GM23338 (cell line): ENCODE results near the gene NLRC3. TPM values are rescaled to one million over a fixed set of nuclear protein-coding genes. Genes with fewer than 3 reads are reported as not detected.

Source experiments
- ATAC-seq: fragments of 200-7000 bp; cut with Tn5 transposase; 3 replicates; pipeline ENCODE4 v1.9.1; 2020
- DNase-seq: peaks from one replicate; pipeline ENCODE4 v3.0.0-alpha.2; 2015; ENCODE audit warnings: low spot score
- H2AFZ ChIP-seq: fragments of 200-600 bp; sonication (generic); 2 replicates; pipeline ENCODE4 v1.8.0; 2016; ENCODE audit warnings: antibody characterized with exemption, mild to moderate bottlenecking, moderate library complexity
- H3F3A ChIP-seq: fragments of 200-600 bp; sonication (generic); replicated peaks from 2 replicates; pipeline ENCODE4 v1.8.0; 2017; ENCODE audit warnings: antibody characterized with exemption, mixed run types, low read depth
- H3K27ac ChIP-seq: fragments of 200-600 bp; sonication (generic); 2 replicates; pipeline ENCODE4 v1.6.1; 2016; ENCODE audit warnings: low read depth
- H3K27me3 ChIP-seq: fragments of 200-600 bp; sonication (generic); 2 replicates; pipeline ENCODE4 v1.8.0; 2016; ENCODE audit warnings: mild to moderate bottlenecking, mixed run types, moderate library complexity; ENCODE audit not compliant: insufficient read depth
- H3K36me3 ChIP-seq: fragments of 200-600 bp; sonication (generic); 2 replicates; pipeline ENCODE4 v1.8.0; 2016; ENCODE audit warnings: mild to moderate bottlenecking; ENCODE audit not compliant: insufficient read depth
- H3K4me1 ChIP-seq: fragments of 200-600 bp; sonication (generic); 2 replicates; pipeline ENCODE4 v1.8.0; 2016; ENCODE audit warnings: mild to moderate bottlenecking, moderate library complexity; ENCODE audit not compliant: insufficient read depth
- H3K4me2 ChIP-seq: fragments of 200-600 bp; sonication (generic); 2 replicates; pipeline ENCODE4 v1.7.1; 2017; ENCODE audit warnings: mixed run types
- H3K4me3 ChIP-seq: fragments of 200-600 bp; sonication (generic); 2 replicates; pipeline ENCODE4 v1.6.1; 2016; ENCODE audit warnings: mixed run types
- H3K79me2 ChIP-seq: fragments of 200-600 bp; sonication (generic); replicated peaks from 2 replicates; pipeline ENCODE4 v1.8.0; 2017; ENCODE audit warnings: mild to moderate bottlenecking; ENCODE audit not compliant: insufficient read depth
- H3K9me2 ChIP-seq: fragments of 200-600 bp; sonication (generic); 2 replicates; pipeline ENCODE4 v1.8.0; 2017; ENCODE audit not compliant: insufficient read depth
- H4K20me1 ChIP-seq: fragments of 200-600 bp; sonication (generic); replicated peaks from 2 replicates; pipeline ENCODE4 v1.8.0; 2017; ENCODE audit warnings: mild to moderate bottlenecking; ENCODE audit not compliant: insufficient read depth
- H3K27ac Mint-ChIP-seq: 2 replicates; pipeline ENCODE4 v1.8.0; 2020; ENCODE audit warnings: inconsistent platforms, mild to moderate bottlenecking, moderate library complexity, mixed read lengths
- H3K27me3 Mint-ChIP-seq: 3 replicates; pipeline ENCODE4 v1.8.0; 2022; ENCODE audit warnings: low read depth, mild to moderate bottlenecking, moderate library complexity, mixed read lengths, inconsistent platforms; ENCODE audit not compliant: insufficient read depth, poor library complexity
- H3K36me3 Mint-ChIP-seq: 3 replicates; pipeline ENCODE4 v1.8.0; 2021; ENCODE audit warnings: low read depth, mild to moderate bottlenecking, inconsistent platforms, moderate library complexity, mixed read lengths
- H3K4me1 Mint-ChIP-seq: 3 replicates; pipeline ENCODE4 v1.8.0; 2020; ENCODE audit warnings: mild to moderate bottlenecking, inconsistent platforms, mixed read lengths
- H3K4me3 Mint-ChIP-seq: 3 replicates; pipeline ENCODE4 v1.8.0; 2021; ENCODE audit warnings: moderate library complexity, mild to moderate bottlenecking, inconsistent platforms, mixed read lengths
- H3K9me3 Mint-ChIP-seq: 3 replicates; pipeline ENCODE4 v1.8.0; 2020; ENCODE audit warnings: moderate library complexity, mild to moderate bottlenecking, inconsistent platforms, mixed read lengths
- CREB1 ChIP-seq: fragments of 250-450 bp; sonication (Bioruptor Pico); IDR thresholded peaks from 2 replicates; pipeline ENCODE4 v1.5.0; 2020; ENCODE audit warnings: low read depth, mild to moderate bottlenecking, moderate library complexity
- EZH2 ChIP-seq: fragments of 200-600 bp; sonication (generic); IDR thresholded peaks from one replicate; pipeline ENCODE4 v1.8.0; 2017; ENCODE audit warnings: antibody characterized with exemption, mild to moderate bottlenecking, low read depth; ENCODE audit not compliant: unreplicated experiment
- JUNB ChIP-seq: IDR thresholded peaks from one replicate; pipeline ENCODE4 v1.6.1; 2016; ENCODE audit warnings: antibody characterized with exemption; ENCODE audit not compliant: unreplicated experiment
- NANOG ChIP-seq: IDR thresholded peaks from 2 replicates; pipeline ENCODE4 v1.6.1; 2016; ENCODE audit warnings: antibody characterized with exemption, borderline replicate concordance
- POLR2AphosphoS5 ChIP-seq: IDR thresholded peaks from 2 replicates; pipeline ENCODE4 v1.6.1; 2016; ENCODE audit warnings: antibody characterized with exemption, low read depth
- polyA plus RNA-seq: library from polyadenylated mRNA; unstranded; fragments of >200 nt; fragmentation: Nextera tagmentation; extraction: Ambion mirVana; gene quantifications from 2 replicates; pipeline ENCODE4 v1.2.1, GENCODE V29; 2016
- total RNA-seq: library from RNA; depleted of rRNA; stranded (reverse); fragments of >200 nt; shearing (Covaris generic); gene quantifications from 2 replicates; pipeline ENCODE4 v1.2.3, GENCODE V29; 2014
- TF ChIP-seq, protein P1 (sequence below): fragments of 250-450 bp; sonication (Bioruptor Pico); IDR thresholded peaks from 2 replicates; pipeline ENCODE4 v1.5.0; 2020; ENCODE audit warnings: mild to moderate bottlenecking, moderate library complexity
- TF ChIP-seq, protein P2 (sequence below): IDR thresholded peaks from 2 replicates; pipeline ENCODE4 v1.6.1; 2016; ENCODE audit warnings: antibody characterized with exemption

The NLRC3 gene
- total and polyA plus RNA-seq, 2 experiments from 2014 or later = 0.11 to 0.49 TPM

DNA sequence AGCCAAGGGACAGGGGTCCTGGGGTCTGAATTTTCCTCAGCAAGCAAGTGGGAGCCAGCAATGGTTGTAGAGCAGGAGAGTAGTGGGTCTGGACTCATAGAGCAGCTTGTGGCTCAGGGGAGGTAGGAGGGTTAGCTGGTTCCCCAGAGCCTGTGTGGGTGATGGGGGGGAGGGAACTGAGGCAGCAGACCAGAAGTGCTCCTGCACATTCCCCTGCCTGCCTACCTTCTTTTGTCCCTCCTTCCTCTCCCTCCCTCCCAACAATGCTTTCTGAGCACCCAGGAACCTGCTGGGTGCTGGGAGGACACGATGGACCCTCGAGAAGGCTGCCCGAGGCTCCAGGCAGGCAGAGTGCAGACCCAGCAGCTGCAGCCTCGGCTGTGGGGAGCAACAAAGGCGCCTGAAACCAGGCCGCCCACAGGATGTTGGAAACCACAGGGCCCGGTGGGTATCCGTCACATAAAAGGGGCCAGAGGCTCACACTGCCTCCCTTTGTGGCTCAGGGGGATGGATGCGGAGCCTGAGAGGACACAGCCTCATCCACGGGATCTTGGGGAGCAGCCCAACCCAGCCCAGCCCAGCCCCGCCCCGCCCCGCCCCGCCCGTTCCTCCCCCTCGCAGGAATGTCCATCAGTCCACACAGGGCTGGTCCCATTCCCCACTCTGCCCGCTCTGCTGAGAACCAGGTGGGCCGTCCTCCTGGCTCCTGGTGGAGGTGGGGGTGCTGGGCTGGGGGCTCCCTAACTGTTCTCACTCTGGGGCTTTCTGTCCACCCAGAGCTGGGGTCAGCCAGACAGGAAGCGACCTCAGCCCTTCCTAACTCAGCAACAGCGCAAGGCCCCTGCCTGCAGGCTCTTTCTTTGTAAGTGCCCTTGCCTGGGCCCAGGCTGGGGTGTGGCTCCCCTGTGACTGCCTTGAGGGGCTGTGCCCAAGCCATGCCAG lies 1.7 kb upstream of the NLRC3 start (continued):
- TF ChIP-seq, protein P1, sequence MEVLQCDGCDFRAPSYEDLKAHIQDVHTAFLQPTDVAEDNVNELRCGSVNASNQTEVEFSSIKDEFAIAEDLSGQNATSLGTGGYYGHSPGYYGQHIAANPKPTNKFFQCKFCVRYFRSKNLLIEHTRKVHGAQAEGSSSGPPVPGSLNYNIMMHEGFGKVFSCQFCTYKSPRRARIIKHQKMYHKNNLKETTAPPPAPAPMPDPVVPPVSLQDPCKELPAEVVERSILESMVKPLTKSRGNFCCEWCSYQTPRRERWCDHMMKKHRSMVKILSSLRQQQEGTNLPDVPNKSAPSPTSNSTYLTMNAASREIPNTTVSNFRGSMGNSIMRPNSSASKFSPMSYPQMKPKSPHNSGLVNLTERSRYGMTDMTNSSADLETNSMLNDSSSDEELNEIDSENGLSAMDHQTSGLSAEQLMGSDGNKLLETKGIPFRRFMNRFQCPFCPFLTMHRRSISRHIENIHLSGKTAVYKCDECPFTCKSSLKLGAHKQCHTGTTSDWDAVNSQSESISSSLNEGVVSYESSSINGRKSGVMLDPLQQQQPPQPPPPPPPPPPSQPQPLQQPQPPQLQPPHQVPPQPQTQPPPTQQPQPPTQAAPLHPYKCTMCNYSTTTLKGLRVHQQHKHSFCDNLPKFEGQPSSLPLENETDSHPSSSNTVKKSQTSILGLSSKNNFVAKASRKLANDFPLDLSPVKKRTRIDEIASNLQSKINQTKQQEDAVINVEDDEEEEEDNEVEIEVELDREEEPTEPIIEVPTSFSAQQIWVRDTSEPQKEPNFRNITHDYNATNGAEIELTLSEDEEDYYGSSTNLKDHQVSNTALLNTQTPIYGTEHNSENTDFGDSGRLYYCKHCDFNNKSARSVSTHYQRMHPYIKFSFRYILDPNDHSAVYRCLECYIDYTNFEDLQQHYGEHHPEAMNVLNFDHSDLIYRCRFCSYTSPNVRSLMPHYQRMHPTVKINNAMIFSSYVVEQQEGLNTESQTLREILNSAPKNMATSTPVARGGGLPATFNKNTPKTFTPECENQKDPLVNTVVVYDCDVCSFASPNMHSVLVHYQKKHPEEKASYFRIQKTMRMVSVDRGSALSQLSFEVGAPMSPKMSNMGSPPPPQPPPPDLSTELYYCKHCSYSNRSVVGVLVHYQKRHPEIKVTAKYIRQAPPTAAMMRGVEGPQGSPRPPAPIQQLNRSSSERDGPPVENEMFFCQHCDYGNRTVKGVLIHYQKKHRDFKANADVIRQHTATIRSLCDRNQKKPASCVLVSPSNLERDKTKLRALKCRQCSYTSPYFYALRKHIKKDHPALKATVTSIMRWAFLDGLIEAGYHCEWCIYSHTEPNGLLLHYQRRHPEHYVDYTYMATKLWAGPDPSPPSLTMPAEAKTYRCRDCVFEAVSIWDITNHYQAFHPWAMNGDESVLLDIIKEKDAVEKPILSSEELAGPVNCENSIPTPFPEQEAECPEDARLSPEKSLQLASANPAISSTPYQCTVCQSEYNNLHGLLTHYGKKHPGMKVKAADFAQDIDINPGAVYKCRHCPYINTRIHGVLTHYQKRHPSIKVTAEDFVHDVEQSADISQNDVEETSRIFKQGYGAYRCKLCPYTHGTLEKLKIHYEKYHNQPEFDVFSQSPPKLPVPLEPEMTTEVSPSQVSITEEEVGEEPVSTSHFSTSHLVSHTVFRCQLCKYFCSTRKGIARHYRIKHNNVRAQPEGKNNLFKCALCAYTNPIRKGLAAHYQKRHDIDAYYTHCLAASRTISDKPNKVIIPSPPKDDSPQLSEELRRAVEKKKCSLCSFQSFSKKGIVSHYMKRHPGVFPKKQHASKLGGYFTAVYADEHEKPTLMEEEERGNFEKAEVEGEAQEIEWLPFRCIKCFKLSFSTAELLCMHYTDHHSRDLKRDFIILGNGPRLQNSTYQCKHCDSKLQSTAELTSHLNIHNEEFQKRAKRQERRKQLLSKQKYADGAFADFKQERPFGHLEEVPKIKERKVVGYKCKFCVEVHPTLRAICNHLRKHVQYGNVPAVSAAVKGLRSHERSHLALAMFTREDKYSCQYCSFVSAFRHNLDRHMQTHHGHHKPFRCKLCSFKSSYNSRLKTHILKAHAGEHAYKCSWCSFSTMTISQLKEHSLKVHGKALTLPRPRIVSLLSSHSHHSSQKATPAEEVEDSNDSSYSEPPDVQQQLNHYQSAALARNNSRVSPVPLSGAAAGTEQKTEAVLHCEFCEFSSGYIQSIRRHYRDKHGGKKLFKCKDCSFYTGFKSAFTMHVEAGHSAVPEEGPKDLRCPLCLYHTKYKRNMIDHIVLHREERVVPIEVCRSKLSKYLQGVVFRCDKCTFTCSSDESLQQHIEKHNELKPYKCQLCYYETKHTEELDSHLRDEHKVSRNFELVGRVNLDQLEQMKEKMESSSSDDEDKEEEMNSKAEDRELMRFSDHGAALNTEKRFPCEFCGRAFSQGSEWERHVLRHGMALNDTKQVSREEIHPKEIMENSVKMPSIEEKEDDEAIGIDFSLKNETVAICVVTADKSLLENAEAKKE (CRISPR knock-in tag) = no peak
- TF ChIP-seq, protein P2, sequence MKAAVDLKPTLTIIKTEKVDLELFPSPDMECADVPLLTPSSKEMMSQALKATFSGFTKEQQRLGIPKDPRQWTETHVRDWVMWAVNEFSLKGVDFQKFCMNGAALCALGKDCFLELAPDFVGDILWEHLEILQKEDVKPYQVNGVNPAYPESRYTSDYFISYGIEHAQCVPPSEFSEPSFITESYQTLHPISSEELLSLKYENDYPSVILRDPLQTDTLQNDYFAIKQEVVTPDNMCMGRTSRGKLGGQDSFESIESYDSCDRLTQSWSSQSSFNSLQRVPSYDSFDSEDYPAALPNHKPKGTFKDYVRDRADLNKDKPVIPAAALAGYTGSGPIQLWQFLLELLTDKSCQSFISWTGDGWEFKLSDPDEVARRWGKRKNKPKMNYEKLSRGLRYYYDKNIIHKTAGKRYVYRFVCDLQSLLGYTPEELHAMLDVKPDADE = no peak
- TF ChIP-seq NANOG = no peak
- no peak for TF ChIP-seq JUNB
- TF ChIP-seq POLR2AphosphoS5 = no peak

DNA sequence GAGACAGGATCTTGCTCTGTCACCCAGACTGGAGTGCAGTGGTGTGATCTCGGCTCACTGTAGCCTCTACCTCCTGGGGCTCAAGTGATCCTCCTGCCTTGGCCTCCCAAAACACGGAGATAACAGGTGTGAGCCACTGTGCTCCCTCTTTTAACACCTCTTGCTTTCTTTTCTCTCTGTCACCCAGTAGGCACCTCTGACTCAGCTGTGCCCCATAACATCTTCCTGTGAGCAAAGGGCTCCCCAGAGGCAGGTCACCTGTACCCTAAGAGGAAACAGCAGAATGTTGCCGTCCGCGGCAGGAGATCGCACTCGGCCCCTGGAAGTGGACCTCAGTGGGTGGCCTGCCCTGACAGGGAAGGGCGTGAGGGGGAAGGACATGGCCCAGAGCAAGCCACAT lies 918 bp upstream of the NLRC3 start:
- H3K36me3 Mint-ChIP-seq = peaks cover 7% of the 10 kb centered on the region; the same call in 2 of the 3 replicates

More for the DNA sequence above, 918 bp upstream of the NLRC3 start:
- no peak overlapping the region for H3K4me3 ChIP-seq
- H3K4me2 ChIP-seq = no peak overlapping the region
- H3K36me3 ChIP-seq = no peaks in the 10 kb centered on the region
- ATAC-seq (no peak), DNase-seq (no peak)
- no peaks in the 10 kb centered on the region for H4K20me1 ChIP-seq
- no peaks in the 10 kb centered on the region for H3K79me2 ChIP-seq
- H3K27me3 ChIP-seq = no peaks in the 10 kb centered on the region
- TF ChIP-seq EZH2 = no peak
- TF ChIP-seq JUNB = no peak
- no peak for TF ChIP-seq POLR2AphosphoS5
- no peak for TF ChIP-seq NANOG
- TF ChIP-seq CREB1 (CRISPR knock-in tag) = no peak
- Mint-ChIP-seq H3K9me3 (no peaks in the 10 kb centered on the region; the same call in 1 of the 3 replicates), H3K4me1 (peaks cover 15% of the 10 kb centered on the region), H3K4me3 (no peak overlapping the region; the same call in 2 of the 3 replicates), H3K27ac (no peak overlapping the region), H3K27me3 (peaks cover 2% of the 10 kb centered on the region)
- H3F3A ChIP-seq = no peaks in the 10 kb centered on the region
- no peak overlapping the region for H3K27ac ChIP-seq
- H3K9me2 ChIP-seq = no peaks in the 10 kb centered on the region
- no peaks in the 10 kb centered on the region for H3K4me1 ChIP-seq
- no peak overlapping the region for H2AFZ ChIP-seq
